IMR-90 (cell line): ENCODE data around the gene MED12L.

Source experiments
- CEBPB ChIP-seq: IDR thresholded peaks from 2 replicates; pipeline ENCODE4 v1.6.1; 2012; ENCODE audit warnings: low read depth, low read length, improper control_type of control experiment
- CTCF ChIP-seq: conservative IDR thresholded peaks from 2 replicates; pipeline ENCODE4 v1.5.1; 2012; ENCODE audit warnings: mild to moderate bottlenecking, low read depth, low read length, improper control_type of control experiment
- ELK1 ChIP-seq: fragments of 150-350 bp; IDR thresholded peaks from 2 replicates; pipeline ENCODE4 v1.6.1; 2016; ENCODE audit warnings: low read depth, mild to moderate bottlenecking, low read length, moderate library complexity, borderline replicate concordance
- FOS ChIP-seq: fragments of 150-350 bp; IDR thresholded peaks from 2 replicates; pipeline ENCODE4 v1.6.1; 2016; ENCODE audit warnings: low read depth, low read length
- MAFK ChIP-seq: IDR thresholded peaks from 2 replicates; pipeline ENCODE4 v1.6.1; 2012; ENCODE audit warnings: low read depth, low read length, improper control_type of control experiment
- MAZ ChIP-seq: IDR thresholded peaks from 2 replicates; pipeline ENCODE4 v1.6.1; 2012; ENCODE audit warnings: low read depth, mild to moderate bottlenecking, low read length, improper control_type of control experiment, moderate library complexity, borderline replicate concordance
- MXI1 ChIP-seq: IDR thresholded peaks from 2 replicates; pipeline ENCODE4 v1.6.1; 2012; ENCODE audit warnings: low read depth, mild to moderate bottlenecking, low read length, moderate library complexity, borderline replicate concordance
- POLR2A ChIP-seq: IDR thresholded peaks from 2 replicates; pipeline ENCODE4 v1.6.1; 2012; ENCODE audit warnings: mild to moderate bottlenecking, low read depth, low read length
- RAD21 ChIP-seq: IDR thresholded peaks from 2 replicates; pipeline ENCODE4 v1.6.1; 2012; ENCODE audit warnings: low read length, improper control_type of control experiment
- RCOR1 ChIP-seq: IDR thresholded peaks from 2 replicates; pipeline ENCODE4 v1.6.1; 2012; ENCODE audit warnings: mild to moderate bottlenecking, low read length, improper control_type of control experiment; ENCODE audit not compliant: insufficient replicate concordance
- RFX5 ChIP-seq: IDR thresholded peaks from 2 replicates; pipeline ENCODE4 v1.8.0; 2012; ENCODE audit warnings: low read depth, mild to moderate bottlenecking, low read length, moderate library complexity
- USF2 ChIP-seq: fragments of 150-350 bp; IDR thresholded peaks from 2 replicates; pipeline ENCODE4 v1.6.1; 2017; ENCODE audit warnings: mild to moderate bottlenecking, antibody characterized with exemption, low read length, low read depth

GRCh38 chr3:151214459-151214858, 129.0 kb downstream of the MED12L start:
- TF ChIP-seq CTCF: no peak
- no peak for TF ChIP-seq FOS
- TF ChIP-seq MAFK: no peak
- TF ChIP-seq USF2: no peak
- TF ChIP-seq MXI1: no peak
- no peak for TF ChIP-seq RAD21
- no peak for TF ChIP-seq ELK1
- TF ChIP-seq POLR2A: no peak
- no peak for TF ChIP-seq CEBPB
- TF ChIP-seq RCOR1: no peak
- no peak for TF ChIP-seq MAZ
- TF ChIP-seq RFX5: no peak
